ENCODE data around the gene RFXAP. TPM values are rescaled to one million over a fixed set of nuclear protein-coding genes. Genes with fewer than 3 reads are reported as not detected.

Gene RFXAP
- total RNA-seq, 1 experiment from 2014 or later: 8.7 TPM

DNA sequence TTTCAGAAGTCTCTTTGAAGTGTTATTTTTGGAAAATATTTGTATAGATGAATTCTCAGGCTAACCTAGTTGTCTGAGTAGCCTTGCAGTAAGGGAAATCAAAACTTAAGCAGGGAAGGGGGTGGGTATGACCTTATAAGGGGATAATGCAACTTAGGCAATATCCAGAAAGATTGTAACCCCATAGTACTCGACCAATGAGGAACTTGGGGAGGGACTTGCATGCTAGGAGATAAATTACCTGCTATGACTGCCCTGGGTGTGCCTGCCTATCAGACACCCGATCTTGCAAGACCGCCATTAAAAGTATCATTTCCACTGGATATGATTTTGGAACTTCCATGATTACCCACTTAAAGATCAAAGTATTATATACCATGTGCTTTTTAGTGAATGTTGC is 23.0 kb upstream of the RFXAP start:
- DNase-seq: no peak
- H3K27ac Mint-ChIP-seq: peak overlapping the region; percentile 20 to 82 (median 53); a peak in 3 of 7 replicates
- H2AK5ac ChIP-seq (ENCODE audit: insufficient read length, low read length): no peak overlapping the region

More for the DNA sequence above, 23.0 kb upstream of the RFXAP start:
- Histone ChIP-seq H4K8ac (replicated peaks; ENCODE audit: insufficient read length, low read depth, low read length) (no peak overlapping the region), H3T11ph (ENCODE audit: low read length) (no peak overlapping the region), H2BK120ac (ENCODE audit: low read depth, low read length, poor library complexity, severe bottlenecking) (no peak overlapping the region), H4K20me1 (ENCODE audit: control insufficient read depth, insufficient read depth, insufficient read length) (no peaks in the 10 kb centered on the region), H3K14ac (ENCODE audit: insufficient read depth, low read length) (no peak overlapping the region), H4K5ac (ENCODE audit: insufficient read length, low read depth, low read length) (no peak overlapping the region), H2BK20ac (ENCODE audit: low read depth, low read length, poor library complexity, severe bottlenecking) (no peak overlapping the region), H3K27me3 (ENCODE audit: insufficient read depth, low read length) (no peaks in the 10 kb centered on the region), H3K23ac (ENCODE audit: insufficient read length, low read depth, low read length) (no peak overlapping the region), H3K4me2 (ENCODE audit: insufficient read depth, insufficient read length, low read length) (peak overlapping the region; percentile 10), H2BK5ac (ENCODE audit: insufficient read length, low read length) (no peak overlapping the region), H4K91ac (ENCODE audit: insufficient read length, low read depth, low read length) (no peak overlapping the region), H3K56ac (ENCODE audit: insufficient read length, low read depth, low read length) (no peak overlapping the region), H3K27ac (ENCODE audit: insufficient read length, low read depth, low read length) (no peak overlapping the region), H2BK15ac (ENCODE audit: low read depth, low read length) (no peak overlapping the region), H2AFZ (ENCODE audit: low read length) (no peak overlapping the region), H3K23me2 (ENCODE audit: insufficient read length, low read depth, low read length, poor library complexity, severe bottlenecking) (no peaks in the 10 kb centered on the region), H3K4ac (ENCODE audit: low read depth, low read length) (no peak overlapping the region), H2BK12ac (ENCODE audit: insufficient read length, low read depth, low read length) (no peak overlapping the region), H3K79me2 (ENCODE audit: insufficient read depth, low read length) (no peaks in the 10 kb centered on the region), H3K9me3 (ENCODE audit: control insufficient read depth, low read depth, low read length) (no peaks in the 10 kb centered on the region), H3K9ac (ENCODE audit: extremely low read depth, insufficient read length, low read length) (no peak overlapping the region), H3K79me1 (ENCODE audit: insufficient read depth, low read depth, low read length, poor library complexity, severe bottlenecking) (no peaks in the 10 kb centered on the region), H3K18ac (ENCODE audit: insufficient read length, low read depth, low read length) (no peak overlapping the region), H3K4me1 (ENCODE audit: insufficient read depth, low read length) (peaks cover 6% of the 10 kb centered on the region; the same call in 1 of the 2 replicates)
- TF ChIP-seq, protein P1, sequence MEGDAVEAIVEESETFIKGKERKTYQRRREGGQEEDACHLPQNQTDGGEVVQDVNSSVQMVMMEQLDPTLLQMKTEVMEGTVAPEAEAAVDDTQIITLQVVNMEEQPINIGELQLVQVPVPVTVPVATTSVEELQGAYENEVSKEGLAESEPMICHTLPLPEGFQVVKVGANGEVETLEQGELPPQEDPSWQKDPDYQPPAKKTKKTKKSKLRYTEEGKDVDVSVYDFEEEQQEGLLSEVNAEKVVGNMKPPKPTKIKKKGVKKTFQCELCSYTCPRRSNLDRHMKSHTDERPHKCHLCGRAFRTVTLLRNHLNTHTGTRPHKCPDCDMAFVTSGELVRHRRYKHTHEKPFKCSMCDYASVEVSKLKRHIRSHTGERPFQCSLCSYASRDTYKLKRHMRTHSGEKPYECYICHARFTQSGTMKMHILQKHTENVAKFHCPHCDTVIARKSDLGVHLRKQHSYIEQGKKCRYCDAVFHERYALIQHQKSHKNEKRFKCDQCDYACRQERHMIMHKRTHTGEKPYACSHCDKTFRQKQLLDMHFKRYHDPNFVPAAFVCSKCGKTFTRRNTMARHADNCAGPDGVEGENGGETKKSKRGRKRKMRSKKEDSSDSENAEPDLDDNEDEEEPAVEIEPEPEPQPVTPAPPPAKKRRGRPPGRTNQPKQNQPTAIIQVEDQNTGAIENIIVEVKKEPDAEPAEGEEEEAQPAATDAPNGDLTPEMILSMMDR (conservative IDR thresholded peaks at IDR 0.05): no peak
- no peaks in the 10 kb centered on the region for H3K9me3 Mint-ChIP-seq
- peaks cover 14 to 20% of the 10 kb centered on the region in 2 experiments for H3K4me1 Mint-ChIP-seq
- no peak overlapping the region for H3K4me3 Mint-ChIP-seq
- no CpG with 5 or more reads among the region's 3 CpGs for WGBS (ENCODE audit: extremely low coverage, insufficient read length, low lambda C conversion rate)
- H3K27me3 Mint-ChIP-seq (ENCODE audit: low read depth): no peaks in the 10 kb centered on the region; the same call in 1 of the 2 replicates
- peaks cover 0 to 2% (median 0%) of the 10 kb centered on the region in 3 experiments; a peak in 1 of 7 replicates for H3K36me3 Mint-ChIP-seq (ENCODE audit: insufficient read depth in 1 of 3, low read depth in 3 of 3)

Measured in H9 (cell line).